Loucy (cell line): ENCODE results near the gene ZFY.

ENCODE experiments used
- CTCF ChIP-seq: fragments of 200-600 bp; sonication (generic); conservative IDR thresholded peaks from 2 replicates; pipeline ENCODE4 v1.5.1; 2014; ENCODE audit warnings: mild to moderate bottlenecking, antibody characterized with exemption, low read length
- EZH2phosphoT487 ChIP-seq: fragments of 200-600 bp; IDR thresholded peaks from 2 replicates; pipeline ENCODE4 v1.6.1; 2018; ENCODE audit warnings: antibody characterized with exemption, mild to moderate bottlenecking, moderate library complexity, borderline replicate concordance

GRCh38 chrY:3018546-3018945 lies 83.4 kb downstream of the ZFY start:
- TF ChIP-seq CTCF, result no peak
- TF ChIP-seq EZH2phosphoT487, result no peak
